Adrenal gland (tissue), 5 donors: ENCODE data around the gene SUSD6.

ENCODE experiments used
- CTCF ChIP-seq, 6 experiments: fragments of 450-650 bp in 4 of 6; fragments of 200-600 bp in 2 of 6; sonication (generic) in 1 of 6; IDR thresholded peaks; 1 replicate in 5 of 6; 2 replicates in 1 of 6; pipeline versions ENCODE4 v1.5.1 to v1.8.0; 2016 to 2021; ENCODE audit warnings: antibody characterized with exemption in 6 of 6, mild to moderate bottlenecking in 2 of 6, moderate library complexity in 1 of 6
- POLR2A ChIP-seq, 2 donors: fragments of 450-650 bp; IDR thresholded peaks; one replicate each; pipeline ENCODE4 v1.6.1; 2017; ENCODE audit warnings: antibody characterized with exemption in 2 of 2, mild to moderate bottlenecking in 2 of 2, moderate library complexity in 1 of 2
- donor health status: DM: no; HTN: no; CAD: no.

GRCh38 chr14:69749956-69750355 lies 138.6 kb downstream of the SUSD6 start:
- TF ChIP-seq CTCF (IDR thresholded peaks at IDR 0.05): no peak
- no peak for TF ChIP-seq POLR2A (IDR thresholded peaks at IDR 0.05)
